ENCODE measurements around the gene TUBA3C.

The TUBA3C gene

GRCh38 chr13:19156013-19156825 lies 25.4 kb downstream of the TUBA3C start:
- no peaks in the 10 kb centered on the region for H3K27me3 Mint-ChIP-seq (ENCODE audit: low read depth, poor library complexity)
- no peak for DNase-seq
- H3K36me3 Mint-ChIP-seq (ENCODE audit: low read depth) = peaks cover 7% of the 10 kb centered on the region
- no peak overlapping the region for H3K27ac Mint-ChIP-seq
- H3K4me1 Mint-ChIP-seq = no peaks in the 10 kb centered on the region
- TF ChIP-seq CTCF (IDR thresholded peaks at IDR 0.05) = no peak
- no peak overlapping the region for H3K4me3 Mint-ChIP-seq
- peaks cover 87% of the 10 kb centered on the region for H3K9me3 Mint-ChIP-seq

GRCh38 chr13:19155321-19155861 lies 26.2 kb downstream of the TUBA3C start:
- peaks cover 89% of the 10 kb centered on the region for H3K9me3 Mint-ChIP-seq
- H3K27ac Mint-ChIP-seq = no peak overlapping the region
- no peak for TF ChIP-seq CTCF (IDR thresholded peaks at IDR 0.05)
- H3K4me1 Mint-ChIP-seq = no peaks in the 10 kb centered on the region
- no peaks in the 10 kb centered on the region for H3K27me3 Mint-ChIP-seq (ENCODE audit: low read depth, poor library complexity)
- peaks cover 7% of the 10 kb centered on the region for H3K36me3 Mint-ChIP-seq (ENCODE audit: low read depth)
- DNase-seq = no peak
- H3K4me3 Mint-ChIP-seq = no peak overlapping the region

GRCh38 chr13:19154843-19155242 lies 26.8 kb downstream of the TUBA3C start:
- Mint-ChIP-seq H3K9me3 (peaks cover 89% of the 10 kb centered on the region), H3K4me3 (no peak overlapping the region), H3K27ac (no peak overlapping the region), H3K4me1 (no peaks in the 10 kb centered on the region), H3K27me3 (ENCODE audit: low read depth, poor library complexity) (no peaks in the 10 kb centered on the region), H3K36me3 (ENCODE audit: low read depth) (peaks cover 7% of the 10 kb centered on the region)
- no peak for DNase-seq
- TF ChIP-seq CTCF (IDR thresholded peaks at IDR 0.05) = no peak

GRCh38 chr13:19153782-19154450 lies 27.7 kb downstream of the TUBA3C start:
- H3K9me3 Mint-ChIP-seq = peaks cover 89% of the 10 kb centered on the region
- DNase-seq = no peak

GRCh38 chr13:19152403-19152802 lies 29.2 kb downstream of the TUBA3C start:
- no peaks in the 10 kb centered on the region for H3K36me3 Mint-ChIP-seq (ENCODE audit: low read depth)
- peaks cover 3% of the 10 kb centered on the region for H3K27me3 Mint-ChIP-seq (ENCODE audit: low read depth, poor library complexity)
- no peak overlapping the region for H3K27ac Mint-ChIP-seq
- no peaks in the 10 kb centered on the region for H3K4me1 Mint-ChIP-seq
- no peak overlapping the region for H3K4me3 Mint-ChIP-seq
- DNase-seq = no peak
- TF ChIP-seq CTCF (IDR thresholded peaks at IDR 0.05) = no peak
- peaks cover 89% of the 10 kb centered on the region for H3K9me3 Mint-ChIP-seq

More at GRCh38 chr13:19153782-19154450, 27.7 kb downstream of the TUBA3C start:
- Mint-ChIP-seq H3K4me1 (no peaks in the 10 kb centered on the region), H3K27me3 (ENCODE audit: low read depth, poor library complexity) (no peaks in the 10 kb centered on the region), H3K4me3 (no peak overlapping the region), H3K27ac (no peak overlapping the region), H3K36me3 (ENCODE audit: low read depth) (peaks cover 7% of the 10 kb centered on the region)
- TF ChIP-seq CTCF (IDR thresholded peaks at IDR 0.05) = no peak

Data from nephron progenitor cell (in vitro differentiated cells).